HG03196 (cell line): ENCODE data around the gene PRKCI.
"Not testable (repeated sequence)": the region's sequence is repeated elsewhere in the genome, so short reads cannot be mapped to it uniquely, and the experiment has no call there.

ENCODE experiments used
- ATAC-seq: cut with Tn5 transposase; IDR thresholded peaks from one replicate; pipeline ENCODE4 v1.9.1; 2021; ENCODE audit not compliant: unreplicated experiment

PRKCI gene

DNA sequence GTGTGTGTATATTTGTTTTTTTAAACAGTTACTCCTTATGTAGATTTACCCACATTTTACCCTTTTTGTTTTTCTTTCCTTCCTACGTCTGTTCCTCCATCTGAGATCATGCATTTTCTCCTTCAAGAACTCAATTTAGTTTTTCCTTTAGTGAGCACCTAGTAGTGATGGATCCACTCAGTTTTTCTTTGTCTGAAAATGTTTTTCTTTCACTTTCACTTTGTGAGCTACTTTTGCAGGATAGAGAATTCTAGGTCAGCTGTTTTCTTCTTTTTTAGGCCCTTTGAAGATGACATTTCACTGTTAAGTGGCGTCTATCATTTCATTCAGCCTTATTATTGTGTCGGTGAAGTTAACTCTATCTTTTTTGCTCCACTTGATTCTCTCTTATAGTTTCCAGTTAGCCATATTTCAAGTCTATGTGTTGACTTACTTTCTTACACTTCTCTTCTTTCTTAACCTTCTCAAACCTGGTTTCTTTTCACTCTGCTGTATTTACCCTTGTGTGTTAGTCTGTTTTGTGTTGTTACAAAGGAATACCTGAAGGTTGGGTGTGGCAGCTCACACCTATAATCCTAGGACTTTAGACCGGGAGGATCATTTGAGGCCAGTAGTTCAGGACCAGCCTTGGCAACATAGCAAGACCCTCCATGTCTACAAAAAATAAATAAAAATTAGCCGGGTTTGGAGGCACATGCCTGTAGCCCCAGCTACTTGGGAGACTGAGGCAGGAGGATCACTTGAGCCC is 55.8 kb downstream of the PRKCI start:
- ATAC-seq: no peak

DNA sequence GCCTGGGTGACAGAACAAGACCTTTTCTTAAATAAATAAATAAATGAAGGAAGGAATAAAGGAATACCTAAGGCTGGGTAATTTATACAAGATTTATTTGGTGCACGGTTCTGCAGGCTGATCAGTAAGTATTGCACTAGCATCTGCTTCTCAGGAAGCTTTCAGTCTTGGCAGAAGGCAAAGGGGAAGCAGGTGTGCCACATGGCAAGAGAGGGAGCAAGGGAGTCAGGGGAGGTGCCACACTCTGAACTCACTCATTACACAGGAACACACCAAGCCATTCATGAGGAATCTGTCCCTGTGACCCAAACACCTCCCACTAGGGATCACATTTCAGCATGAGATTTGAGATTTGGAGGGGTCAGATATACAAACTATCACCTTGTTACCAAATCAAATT is 56.4 kb downstream of the PRKCI start:
- no peak for ATAC-seq

DNA sequence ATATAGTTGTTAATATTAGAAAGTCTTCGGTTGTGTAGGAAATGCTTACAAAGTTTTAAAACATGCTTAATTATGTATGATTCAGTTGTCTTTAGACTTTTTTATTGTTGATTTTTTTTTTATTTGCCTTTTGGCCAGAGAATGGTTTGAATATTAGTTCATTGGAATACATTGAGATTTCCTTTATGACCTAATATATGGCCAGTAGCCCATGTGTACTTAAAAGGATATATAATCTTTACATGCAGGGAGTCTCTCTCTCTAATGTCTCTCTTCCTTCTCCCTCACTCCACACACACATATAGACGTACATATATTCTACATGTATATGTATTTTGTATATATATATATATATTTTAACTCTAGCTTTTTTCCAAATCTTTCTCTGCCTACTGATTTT is 68.0 kb downstream of the PRKCI start:
- ATAC-seq: no peak

DNA sequence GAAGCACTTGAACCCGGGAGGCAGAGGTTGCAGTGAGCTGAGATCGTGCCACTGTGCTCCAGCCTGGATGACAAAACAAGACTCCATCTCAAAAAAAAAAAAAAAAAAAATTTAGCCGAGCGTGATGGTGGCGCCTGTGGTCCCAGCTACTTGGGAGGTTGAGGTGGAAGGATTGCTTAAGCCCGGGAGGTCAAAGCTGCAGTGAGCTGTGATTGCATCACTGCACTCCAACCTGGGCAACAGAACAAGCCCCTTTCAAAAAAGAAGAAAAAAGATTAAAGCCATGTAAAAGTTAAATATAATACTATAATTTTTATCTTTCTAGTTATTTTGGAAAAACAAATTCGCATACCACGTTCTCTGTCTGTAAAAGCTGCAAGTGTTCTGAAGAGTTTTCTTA is 73.4 kb downstream of the PRKCI start:
- ATAC-seq: no peak

DNA sequence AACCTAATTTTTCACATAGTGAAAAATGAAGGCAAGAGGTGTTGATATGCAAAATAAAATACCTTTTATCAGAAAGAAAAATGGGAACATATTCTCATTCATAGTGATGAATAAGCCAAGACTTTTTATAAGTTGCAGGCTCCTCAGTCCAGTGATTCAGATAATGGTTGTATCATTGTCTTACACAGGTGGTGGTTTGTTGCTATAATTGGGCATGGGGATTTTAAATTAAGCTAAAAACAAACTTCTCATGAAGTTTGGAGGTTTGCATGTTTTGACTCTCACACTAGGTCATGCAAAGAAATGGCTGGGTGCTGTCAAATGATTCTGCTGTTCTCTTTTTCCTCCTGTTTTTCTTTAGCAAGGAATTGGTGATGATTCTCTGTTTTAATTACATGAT is 74.5 kb downstream of the PRKCI start:
- ATAC-seq: no peak

DNA sequence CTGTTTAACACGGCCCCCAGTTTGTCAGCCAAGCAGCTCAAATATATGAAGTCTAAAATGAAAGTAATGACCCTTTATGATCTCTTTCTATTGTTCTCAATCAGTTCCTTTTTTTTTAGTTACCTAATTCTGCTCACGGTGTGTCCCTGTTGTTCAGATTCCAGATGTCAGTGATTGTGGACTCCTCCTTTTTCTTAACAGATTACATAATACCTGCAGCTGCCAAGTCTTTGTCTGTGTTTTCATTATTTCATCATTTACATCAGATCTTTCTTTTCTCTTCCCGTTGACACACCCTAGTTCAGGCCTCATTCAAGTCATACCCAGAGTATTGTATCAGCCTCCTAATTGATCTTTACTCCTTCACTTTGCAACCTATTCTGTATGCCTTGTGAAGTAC is 79.2 kb downstream of the PRKCI start:
- no peak for ATAC-seq

DNA sequence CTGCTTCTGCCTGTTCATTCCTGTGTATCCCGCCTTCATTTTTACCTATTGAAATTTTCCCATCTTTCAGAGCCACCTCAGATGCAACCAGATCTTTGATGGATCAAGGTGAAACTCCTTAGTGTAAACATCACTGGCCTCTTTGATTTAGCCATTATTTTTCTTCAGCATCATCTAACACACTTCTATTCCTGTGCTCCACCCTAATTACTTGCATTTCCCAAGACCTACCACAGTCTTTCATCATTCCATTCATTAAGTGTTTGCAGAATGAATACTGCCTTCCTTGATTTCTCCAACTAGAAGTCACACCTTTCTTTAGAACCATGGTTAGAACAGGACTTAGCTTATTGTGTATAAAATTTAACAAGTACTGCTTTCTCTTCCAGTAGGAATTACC is 79.8 kb downstream of the PRKCI start:
- no peak for ATAC-seq

DNA sequence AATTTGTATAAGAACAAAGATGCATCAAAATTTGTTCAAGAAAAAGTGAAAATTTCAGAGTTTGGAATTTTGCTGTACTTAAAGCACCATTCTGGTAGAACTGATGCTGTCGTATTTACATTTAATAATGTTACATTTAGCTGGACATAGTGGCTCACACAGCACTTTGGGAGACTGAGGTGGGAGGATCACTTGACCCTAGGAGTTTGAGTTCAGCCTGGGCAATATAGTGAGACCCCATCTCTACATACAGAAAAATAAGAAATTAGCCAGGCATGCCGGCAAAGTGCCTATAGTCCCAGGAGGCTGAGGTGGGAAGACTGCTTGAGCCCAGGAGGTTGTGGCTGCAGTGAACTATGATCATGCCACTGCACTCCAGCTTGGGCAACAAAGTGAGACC is 83.8 kb downstream of the PRKCI start:
- no peak for ATAC-seq

DNA sequence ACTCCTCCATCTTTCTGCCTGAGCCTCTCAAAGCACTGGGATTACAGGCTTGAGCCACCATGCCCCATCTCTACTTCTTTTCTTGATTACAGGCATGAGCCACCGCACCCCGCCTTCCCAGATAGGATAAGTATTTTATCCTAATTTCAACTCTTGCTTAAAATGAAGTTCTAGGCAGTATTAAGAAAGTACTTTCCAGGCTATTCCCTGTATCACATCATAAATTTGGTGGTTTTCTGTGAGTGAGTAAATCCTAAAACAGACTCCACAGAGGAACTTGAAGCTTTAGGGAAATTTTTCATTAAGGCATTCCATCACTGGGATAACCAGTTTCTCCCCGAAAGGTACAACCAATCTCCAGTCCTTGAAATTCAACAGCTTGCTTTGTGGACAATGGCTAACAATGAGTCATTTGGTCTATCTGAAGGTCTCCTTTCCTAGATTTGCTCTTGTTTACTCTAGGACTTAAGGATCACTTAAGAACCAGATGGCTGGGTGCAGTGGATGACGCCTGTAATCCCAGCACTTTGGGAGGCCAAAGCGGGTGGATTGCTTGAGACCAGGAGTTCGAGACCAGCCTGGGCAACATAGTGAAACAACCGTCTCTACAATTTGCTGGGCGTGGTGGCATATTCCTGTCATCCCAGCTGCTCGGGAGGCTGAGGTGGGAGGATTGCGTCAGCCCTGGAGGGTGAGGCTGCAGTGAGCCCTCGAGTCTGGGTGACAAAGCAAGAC is 85.6 kb downstream of the PRKCI start:
- ATAC-seq: no peak

DNA sequence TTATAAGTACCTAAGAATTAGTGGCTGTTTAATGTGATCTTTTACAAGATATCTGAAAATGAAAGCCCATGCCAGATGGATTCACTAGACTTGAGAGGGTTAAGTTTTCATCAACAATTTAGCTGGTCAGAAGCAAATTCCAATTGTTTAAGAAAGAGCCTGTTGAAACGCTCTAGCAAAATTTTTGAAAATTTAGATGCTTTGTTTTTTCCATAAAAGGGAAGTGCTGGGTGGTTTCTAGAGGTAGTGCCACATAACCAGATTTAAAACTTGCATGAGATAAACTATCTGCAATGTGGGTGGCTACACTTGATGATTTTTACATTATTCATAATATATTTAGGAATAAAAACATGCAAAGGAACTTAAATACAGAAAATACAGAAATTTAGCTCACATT is 86.8 kb downstream of the PRKCI start:
- no peak for ATAC-seq

DNA sequence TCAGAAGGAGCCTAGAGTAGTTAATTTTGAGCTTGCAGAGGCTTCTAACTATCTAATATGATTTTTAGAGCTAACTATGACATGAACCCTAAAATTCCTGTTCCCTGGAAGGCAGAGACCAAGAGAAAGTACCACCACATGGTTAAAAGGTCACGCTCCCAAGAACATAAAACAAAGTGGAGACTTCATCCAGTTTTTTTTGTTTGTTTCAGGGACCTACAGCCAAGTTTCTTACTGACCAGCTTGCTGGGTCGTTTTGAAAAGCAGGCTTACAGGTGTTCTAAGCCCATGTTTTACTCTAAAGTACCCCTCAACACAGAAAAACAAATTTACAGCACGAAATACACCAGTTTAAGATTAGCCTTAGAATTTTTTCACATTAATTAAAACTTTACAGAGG is 95.7 kb downstream of the PRKCI start:
- no peak for ATAC-seq

DNA sequence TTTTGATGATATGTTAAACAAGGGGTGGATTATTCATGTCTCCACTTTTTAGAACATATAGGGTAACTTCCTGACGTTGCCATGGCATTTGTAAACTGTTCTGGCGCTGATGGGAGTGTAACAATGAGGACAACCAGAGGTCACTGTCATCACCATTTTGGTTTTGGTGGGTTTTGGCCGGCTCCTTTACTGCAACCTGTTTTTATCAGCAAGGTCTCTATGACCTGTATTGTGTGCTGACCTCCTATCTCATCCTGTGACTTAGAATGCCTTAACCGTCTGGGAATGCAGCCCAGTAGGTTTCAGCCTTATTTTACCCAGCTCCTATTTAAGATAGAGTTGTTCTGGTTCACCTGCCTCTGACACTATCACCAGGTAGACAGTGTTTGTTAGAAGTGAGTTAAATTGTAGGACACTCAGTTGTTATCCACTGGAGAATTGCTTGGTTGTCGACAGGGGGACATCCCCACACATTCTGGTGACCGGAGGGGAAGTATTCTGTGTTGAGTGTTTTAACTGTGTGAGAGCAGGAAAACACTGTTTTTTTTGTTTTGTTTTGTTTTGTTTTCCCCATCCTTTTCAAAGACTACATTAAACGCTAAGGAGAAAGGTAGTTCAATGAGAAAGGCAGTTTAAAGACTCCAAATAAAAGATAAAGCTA is 98.4 kb downstream of the PRKCI start:
- no peak for ATAC-seq

DNA sequence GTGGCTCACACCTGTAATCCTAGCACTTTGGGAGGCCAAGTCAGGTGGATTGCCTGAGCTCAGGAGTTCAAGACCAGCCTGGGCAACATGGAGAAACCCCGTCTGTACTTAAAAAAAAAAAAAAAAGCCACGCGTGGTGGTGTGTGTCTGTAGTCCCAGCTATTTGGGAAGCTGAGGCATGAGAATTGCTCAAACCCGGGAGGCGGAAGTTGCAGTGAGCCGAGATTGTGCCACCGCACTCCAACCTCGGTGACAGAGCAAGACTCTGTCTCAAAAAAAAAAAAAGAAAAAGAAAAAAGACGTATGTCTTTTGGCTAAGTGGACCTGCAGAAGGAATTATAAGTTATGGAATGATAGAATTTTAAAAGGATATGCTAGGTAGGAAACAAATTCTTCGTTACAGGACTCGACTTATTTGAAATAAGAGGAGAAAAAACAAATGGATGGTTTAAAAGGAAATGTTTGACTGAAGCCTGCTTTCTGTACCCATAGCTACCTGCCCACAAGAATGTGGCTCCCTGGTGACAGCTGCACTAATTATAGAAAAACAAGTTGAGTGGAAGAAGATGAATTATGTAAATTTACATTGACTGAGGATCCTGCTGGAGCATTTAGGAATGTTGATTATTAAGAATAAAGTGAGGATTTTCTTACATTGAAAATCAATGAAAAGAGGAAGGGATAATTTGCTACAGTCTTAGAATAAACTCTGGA is 99.3 kb downstream of the PRKCI start:
- no peak for ATAC-seq

DNA sequence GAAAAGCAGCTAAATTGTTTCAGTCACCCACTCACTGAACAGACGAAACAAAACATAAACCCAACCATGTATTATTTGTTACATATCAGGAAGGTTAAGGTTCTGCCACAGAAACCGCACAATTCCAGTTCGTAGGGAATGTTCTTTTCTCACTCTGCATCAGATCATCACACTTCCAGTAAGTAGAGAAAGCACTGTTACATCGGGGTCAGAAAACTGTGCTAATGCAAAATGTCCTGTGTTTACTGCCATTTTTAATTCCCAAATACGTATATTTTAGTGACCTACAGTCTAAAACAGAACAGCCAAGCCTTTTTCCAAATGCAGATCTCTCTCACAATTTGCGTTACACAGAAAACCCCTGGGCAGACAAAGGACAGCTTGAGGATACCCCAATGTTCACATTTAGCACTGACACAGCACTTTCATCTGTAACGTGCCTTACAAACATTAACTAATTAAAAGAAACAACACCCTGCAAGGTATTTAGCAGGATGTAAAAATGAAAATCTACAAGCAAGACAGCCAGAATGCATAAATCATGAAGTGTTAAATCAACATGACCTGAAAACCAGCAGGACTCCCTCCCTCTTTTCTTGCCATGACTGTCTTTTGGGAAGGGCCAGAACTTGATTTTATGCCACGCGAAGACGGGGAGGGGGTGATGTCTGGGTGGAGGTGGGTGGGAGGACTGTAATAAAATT is 100.5 kb downstream of the PRKCI start:
- ATAC-seq: no peak

DNA sequence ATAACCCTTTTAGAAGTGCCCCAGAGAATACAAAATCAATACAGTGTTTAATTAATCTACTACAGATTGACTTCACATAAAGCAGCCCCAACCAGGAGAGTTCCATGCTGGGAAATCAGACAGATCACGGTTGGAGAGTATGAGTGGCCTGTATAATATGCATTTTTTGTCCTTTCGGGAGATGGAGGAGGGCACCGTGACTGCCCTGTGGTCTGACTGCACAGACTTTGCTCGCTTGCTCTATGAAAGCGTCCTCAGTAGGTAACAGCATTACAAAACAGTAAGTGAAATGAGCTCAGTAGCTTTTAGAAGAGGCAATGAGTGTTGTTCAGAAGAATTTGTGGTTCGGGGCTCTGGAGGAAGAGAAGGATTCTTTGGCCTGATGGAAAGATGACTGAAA is 101.1 kb downstream of the PRKCI start:
- no peak for ATAC-seq

DNA sequence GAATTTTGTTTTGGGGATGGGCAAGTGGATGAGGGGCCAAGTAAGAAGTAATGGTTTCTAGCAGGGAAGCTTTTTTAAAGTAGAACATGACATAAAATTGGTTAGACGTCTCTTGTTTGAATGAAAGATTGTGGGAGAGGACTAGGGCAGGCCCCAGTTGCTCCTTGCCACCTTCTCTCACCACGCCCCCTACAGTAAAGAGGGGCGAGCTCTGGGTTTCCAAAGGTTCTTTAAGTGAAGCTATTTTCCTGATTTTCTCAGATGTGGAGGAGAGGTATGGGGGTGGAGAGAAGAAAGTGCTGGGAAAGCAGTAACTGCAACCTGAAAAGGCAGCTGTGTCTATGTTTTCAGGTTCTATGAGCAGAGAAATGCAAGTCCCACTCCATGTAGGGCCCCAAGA is 102.7 kb downstream of the PRKCI start:
- no peak for ATAC-seq

DNA sequence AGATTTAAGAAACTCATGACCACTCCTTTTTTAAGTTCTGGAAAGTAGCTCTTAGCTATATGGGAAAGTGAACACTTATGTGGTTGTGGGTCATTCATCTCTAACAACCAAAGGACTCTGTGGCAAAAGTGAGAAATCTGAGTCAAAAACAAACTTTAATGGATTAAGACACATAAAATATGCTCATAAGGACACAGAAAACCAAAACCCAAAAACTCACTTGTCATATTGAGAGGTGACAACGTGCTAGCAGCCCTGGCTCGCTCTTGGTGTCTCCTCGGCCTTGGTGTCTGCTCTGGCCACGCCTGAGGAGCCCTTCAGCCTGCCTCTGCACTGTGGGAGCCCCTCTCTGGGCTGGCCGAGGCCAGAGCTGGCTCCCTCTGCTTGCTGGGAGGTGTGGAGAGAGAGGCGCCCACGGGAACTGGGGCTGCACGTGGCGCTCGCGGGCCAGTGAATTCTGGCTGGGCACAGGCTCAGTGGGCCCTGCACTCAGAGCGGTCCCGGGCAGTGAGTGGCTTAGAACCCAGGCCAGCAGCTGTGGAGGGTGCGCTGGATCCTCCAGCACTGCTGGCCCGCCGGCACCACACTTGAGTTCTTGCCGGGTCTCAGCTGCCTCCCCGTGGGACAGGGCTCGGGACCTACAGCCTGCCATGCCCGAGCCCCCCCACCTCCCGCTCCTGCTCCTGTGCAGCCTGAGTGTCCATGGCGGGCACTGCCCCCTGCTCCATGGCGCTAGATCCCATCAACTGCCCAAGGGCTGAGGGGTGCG is 105.0 kb downstream of the PRKCI start:
- ATAC-seq: no peak

DNA sequence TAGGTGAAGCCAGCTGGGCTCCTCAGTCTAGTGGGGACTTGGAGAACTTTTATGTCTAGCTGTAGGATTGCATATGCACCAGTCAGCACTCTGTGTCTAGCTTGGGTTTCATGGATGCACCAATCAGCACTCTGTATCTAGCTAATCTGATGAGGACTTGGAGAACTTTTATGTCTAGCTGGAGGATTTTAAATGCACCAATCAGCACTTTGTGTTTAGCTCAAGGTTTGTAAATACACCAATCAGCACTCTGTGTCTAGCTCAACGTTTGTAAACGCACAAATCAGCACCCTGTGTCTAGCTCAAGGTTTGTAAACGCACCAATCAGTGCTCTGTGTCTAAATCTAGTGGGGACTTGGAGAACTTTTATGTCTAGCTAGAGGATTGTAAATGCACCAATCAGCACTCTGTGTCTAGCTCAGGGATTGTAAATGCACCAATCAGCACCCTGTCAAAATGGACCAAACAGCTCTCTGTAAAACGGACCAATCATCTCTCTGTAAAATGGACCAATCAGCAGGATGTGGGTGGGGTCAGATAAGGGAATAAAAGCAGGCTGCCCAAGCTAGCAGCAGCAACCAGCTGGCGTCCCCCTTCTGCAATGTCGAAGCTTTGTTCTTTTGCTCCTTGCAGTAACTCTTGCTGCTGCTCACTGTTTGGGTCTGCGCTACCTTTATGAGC is 105.8 kb downstream of the PRKCI start:
- not testable (repeated sequence) for ATAC-seq

DNA sequence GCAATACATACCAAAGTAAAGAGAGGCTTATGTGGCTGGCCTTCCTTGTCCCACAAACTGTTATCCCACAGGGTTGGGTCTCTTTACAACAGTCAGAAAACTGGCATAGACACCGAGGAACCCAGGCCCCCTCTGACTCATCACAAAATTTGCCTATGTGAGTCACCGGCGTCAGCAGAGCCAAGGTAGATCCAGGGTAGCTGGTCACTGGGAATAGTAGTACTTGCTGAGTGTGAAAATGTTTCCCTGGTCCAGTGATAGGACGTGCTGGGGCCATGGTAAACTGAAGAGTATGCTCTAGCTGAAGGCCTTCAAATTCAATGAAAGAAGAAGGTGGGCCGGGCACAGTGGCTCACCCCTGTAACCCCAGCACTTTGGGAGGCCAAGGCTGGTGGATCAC is 108.1 kb downstream of the PRKCI start:
- ATAC-seq: no peak

DNA sequence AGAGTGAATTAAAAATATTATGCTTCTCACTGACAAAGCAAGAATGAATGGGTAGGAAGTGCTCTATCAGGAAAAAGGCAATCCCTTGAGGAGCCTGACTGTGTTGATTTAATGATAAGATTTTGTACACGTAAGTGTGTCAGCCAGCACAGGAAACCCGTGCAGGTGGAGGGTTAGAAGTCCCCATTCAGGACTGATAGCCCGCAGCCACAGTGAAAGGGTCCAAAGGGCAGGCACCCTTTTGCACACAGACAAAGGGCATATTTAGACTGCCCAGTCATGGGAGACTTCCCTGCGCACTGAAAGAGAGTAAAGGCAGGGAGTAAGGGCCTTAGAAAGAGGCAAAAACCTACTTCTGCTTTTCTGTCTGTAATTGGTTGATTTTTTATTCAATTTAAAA is 108.9 kb downstream of the PRKCI start:
- ATAC-seq: no peak
